Measurements from ENCODE around the gene CCDC78. TPM values are rescaled to one million over a fixed set of nuclear protein-coding genes. Genes with fewer than 3 reads are reported as not detected.

CCDC78 gene
- total RNA-seq, 2 donors from 2014 or later, result 0.43 to 0.56 TPM

DNA sequence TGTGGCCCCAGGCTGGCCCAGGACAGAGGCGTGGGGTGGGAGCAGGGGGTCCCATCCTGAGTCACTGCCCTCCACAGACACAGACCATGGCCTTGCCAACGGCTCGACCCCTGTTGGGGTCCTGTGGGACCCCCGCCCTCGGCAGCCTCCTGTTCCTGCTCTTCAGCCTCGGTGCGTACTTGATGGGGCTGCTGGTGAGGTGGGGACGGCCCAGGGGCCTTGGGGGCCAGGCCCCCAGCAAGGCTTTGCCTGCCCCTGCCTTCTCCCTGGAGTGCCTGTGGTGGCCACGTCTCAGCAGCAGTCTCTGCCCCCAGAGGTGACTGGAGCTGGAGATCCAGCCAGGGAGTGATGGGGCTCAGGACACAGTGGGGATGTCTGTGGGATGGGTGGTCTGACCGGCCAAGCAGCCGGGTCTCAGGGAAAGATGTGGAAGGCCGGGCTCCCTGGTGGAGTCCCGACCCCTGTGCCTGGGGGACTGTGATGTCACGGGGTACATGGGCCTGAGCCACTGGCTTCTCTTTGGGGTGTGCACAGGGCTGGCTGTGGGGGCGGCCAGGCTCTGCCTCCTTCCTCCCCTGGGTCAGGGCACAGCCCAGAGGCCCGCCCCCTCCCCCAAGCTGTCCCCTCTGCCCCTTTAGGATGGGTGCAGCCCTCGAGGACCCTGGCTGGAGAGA lies 36.5 kb upstream of the CCDC78 start:
- Histone ChIP-seq H3K4me3 (no peak overlapping the region), H3K27ac (no peak overlapping the region), H3K9me3 (no peaks in the 10 kb centered on the region), H3K36me3 (no peaks in the 10 kb centered on the region), H3K4me1 (no peaks in the 10 kb centered on the region), H3K27me3 (no peaks in the 10 kb centered on the region)
- DNase-seq (ENCODE audit: low spot score), result no peak
- TF ChIP-seq, protein P1, sequence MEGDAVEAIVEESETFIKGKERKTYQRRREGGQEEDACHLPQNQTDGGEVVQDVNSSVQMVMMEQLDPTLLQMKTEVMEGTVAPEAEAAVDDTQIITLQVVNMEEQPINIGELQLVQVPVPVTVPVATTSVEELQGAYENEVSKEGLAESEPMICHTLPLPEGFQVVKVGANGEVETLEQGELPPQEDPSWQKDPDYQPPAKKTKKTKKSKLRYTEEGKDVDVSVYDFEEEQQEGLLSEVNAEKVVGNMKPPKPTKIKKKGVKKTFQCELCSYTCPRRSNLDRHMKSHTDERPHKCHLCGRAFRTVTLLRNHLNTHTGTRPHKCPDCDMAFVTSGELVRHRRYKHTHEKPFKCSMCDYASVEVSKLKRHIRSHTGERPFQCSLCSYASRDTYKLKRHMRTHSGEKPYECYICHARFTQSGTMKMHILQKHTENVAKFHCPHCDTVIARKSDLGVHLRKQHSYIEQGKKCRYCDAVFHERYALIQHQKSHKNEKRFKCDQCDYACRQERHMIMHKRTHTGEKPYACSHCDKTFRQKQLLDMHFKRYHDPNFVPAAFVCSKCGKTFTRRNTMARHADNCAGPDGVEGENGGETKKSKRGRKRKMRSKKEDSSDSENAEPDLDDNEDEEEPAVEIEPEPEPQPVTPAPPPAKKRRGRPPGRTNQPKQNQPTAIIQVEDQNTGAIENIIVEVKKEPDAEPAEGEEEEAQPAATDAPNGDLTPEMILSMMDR (IDR thresholded peaks at IDR 0.05), result no peak

DNA sequence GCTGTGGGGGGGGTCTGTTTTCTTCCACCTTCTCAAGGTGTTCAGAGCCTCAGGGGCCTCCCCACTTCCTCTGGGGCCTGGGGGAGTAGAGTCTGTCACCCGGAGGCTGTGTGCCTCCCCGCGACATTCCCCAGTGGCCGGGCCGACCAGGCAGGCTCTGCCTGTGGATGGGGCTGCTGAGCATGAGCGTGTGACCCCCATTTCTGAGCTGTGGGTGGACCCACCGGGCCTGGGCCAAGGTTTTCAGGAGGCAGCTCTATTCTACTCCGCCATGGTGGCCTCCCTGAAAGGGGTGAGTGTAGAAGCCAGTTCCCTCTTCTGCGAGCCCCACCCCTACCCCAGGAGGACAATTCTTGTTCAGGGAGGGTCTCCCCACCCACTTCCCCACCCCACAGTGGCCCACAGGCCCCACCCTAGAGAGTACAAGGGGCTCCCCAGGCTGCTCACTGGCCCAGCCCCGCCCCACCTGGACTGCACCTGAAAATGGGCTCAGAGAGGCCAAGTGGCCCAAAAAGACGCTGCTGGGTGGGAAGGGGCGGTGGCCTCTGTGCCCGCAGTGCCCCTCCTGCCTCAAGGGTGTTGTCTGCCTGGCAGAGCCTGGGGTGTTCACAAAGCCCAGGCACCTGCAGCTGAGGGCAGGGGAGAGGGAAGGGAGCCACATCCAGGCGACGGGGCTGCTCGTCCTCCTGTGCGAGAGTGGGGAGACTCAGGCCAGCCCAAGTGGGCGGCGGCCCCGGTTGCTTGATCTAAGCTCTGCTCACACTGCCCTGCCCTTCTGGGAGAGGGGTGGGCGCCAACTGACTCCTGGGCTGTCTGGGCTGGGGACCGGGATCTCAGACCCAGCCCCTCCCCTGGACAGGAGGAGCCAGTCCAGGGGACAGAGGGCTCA lies 35.6 kb upstream of the CCDC78 start:
- TF ChIP-seq, protein P1 (IDR thresholded peaks at IDR 0.05), result no peak
- no peak overlapping the region for H3K4me3 ChIP-seq

GRCh38 chr16:760545-761343 lies 34.5 kb upstream of the CCDC78 start, which contains the start of gene MSLN:
MSLN (plus strand) TSS chr16:760734; CDS start chr16:762681, 1,947 bp downstream.
- TF ChIP-seq, protein P1 (IDR thresholded peaks at IDR 0.05), result no peak
- Histone ChIP-seq H3K4me3 (no peak within 1 kb of the TSS), H3K9me3 (no peaks in the 10 kb centered on the region), H3K27ac (no peak within 1 kb of the TSS), H3K36me3 (no peaks in the 10 kb centered on the region), H3K4me1 (no peaks in the 10 kb centered on the region), H3K27me3 (no peaks in the 10 kb centered on the region)
- no peak for DNase-seq (ENCODE audit: low spot score)

More for the DNA sequence above, 35.6 kb upstream of the CCDC78 start:
- Histone ChIP-seq H3K27me3 (no peaks in the 10 kb centered on the region), H3K9me3 (no peaks in the 10 kb centered on the region), H3K36me3 (no peaks in the 10 kb centered on the region), H3K4me1 (no peaks in the 10 kb centered on the region), H3K27ac (no peak overlapping the region)
- no peak for DNase-seq (ENCODE audit: low spot score)

DNA sequence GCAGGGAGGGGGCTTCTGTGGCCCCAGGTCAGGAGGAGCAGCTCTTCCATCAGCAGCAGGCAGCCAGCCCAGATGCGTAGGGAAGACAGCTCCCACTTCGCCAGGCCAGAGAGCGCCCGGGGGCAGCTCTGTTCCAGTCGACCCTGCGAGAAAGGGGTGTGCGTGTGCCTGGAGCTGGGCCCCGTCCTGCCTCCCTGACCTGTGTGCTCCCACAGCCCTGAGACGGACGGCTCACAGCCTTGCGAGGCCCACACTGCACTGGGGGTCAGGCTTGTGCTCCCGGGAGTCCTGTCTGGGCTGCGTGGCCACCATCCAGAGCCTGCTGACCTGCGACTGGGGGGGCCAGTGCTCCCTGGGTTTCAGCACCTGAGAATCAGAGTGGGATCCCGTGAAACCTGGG lies 33.8 kb upstream of the CCDC78 start:
- no peak overlapping the region for H3K4me3 ChIP-seq
- no peak overlapping the region for H3K27ac ChIP-seq
- DNase-seq (ENCODE audit: low spot score), result no peak
- H3K27me3 ChIP-seq, result no peaks in the 10 kb centered on the region
- H3K36me3 ChIP-seq, result no peaks in the 10 kb centered on the region
- no peaks in the 10 kb centered on the region for H3K4me1 ChIP-seq
- TF ChIP-seq, protein P1 (IDR thresholded peaks at IDR 0.05), result no peak
- H3K9me3 ChIP-seq, result no peaks in the 10 kb centered on the region

DNA sequence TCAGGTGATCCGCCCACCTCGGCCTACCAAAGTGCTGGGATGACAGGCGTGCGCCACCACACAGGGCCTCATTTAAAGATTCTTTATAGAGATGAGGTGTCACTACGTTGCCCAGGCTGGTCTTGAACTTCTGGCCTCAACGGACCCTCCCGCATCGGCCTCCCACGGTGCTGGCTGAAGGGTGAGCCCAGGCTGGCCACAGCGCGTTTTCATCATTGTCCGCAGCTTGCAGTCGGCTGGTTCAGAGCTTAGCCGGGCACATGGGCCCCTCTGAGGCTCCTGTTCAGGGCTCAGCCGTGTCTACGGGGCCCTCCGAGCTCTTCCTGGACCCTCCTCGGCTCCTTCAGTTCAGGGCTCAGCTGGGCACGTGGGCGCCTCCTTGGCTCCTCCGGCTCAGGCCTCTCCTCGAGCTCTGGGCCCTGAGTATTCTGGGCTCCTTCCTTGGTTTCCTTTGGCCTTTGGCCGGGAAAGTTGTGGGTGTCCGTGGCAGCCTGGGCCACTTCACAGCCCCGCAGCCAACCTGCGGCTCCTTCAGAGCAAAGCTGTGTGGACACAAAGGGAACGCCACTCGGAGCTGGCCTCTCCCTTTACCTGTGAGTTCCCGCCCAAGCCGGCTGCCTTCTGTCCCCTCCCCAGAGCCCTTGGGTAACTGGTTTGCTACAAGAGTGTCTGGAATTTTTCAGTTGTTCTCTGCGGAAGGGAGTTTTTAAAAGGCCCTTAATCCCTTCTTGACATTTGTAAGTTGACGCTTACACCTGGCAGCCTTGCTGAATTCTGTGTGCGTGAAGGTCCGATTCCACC lies 33.1 kb upstream of the CCDC78 start:
- Histone ChIP-seq H3K36me3 (no peaks in the 10 kb centered on the region), H3K4me1 (no peaks in the 10 kb centered on the region), H3K27me3 (no peaks in the 10 kb centered on the region), H3K9me3 (no peaks in the 10 kb centered on the region), H3K27ac (no peak overlapping the region), H3K4me3 (no peak overlapping the region)
- TF ChIP-seq, protein P1 (IDR thresholded peaks at IDR 0.05), result no peak
- no peak for DNase-seq (ENCODE audit: low spot score)
